ENCODE results near the gene CLASRP. TPM values are rescaled to one million over a fixed set of nuclear protein-coding genes. Genes with fewer than 3 reads are reported as not detected.
"Not testable (repeated sequence)": the region's sequence is repeated elsewhere in the genome, so short reads cannot be mapped to it uniquely, and the experiment has no call there.

Gene CLASRP
- polyA plus RNA-seq, 1 experiment: 12.4 TPM

GRCh38 chr19:45104658-45105349, 66.0 kb downstream of the CLASRP start:
- DNase-seq (ENCODE audit: low read depth, low spot score): no peak
- Histone ChIP-seq H3K9me3 (ENCODE audit: control insufficient read depth, insufficient read depth, low read length) (no peaks in the 10 kb centered on the region), H3K4me3 (ENCODE audit: low read depth, low read length) (no peak overlapping the region), H3K27ac (ENCODE audit: low read depth, low read length) (no peak overlapping the region), H3K27me3 (ENCODE audit: control insufficient read depth, insufficient read depth, low read length) (no peaks in the 10 kb centered on the region)
- ChIA-PET POLR2A (no interaction called here), CTCF (no interaction called here)
- TF ChIP-seq CTCF (IDR thresholded peaks at IDR 0.05; ENCODE audit: low read depth, low read length): no peak

GRCh38 chr19:45106363-45106762, 67.5 kb downstream of the CLASRP start:
- H3K27ac ChIP-seq (ENCODE audit: low read depth, low read length); H3K27me3 ChIP-seq (ENCODE audit: control insufficient read depth, insufficient read depth, low read length); H3K9me3 ChIP-seq (ENCODE audit: control insufficient read depth, insufficient read depth, low read length); H3K4me3 ChIP-seq (ENCODE audit: low read depth, low read length); POLR2A ChIA-PET; DNase-seq (ENCODE audit: low read depth, low spot score): not testable (repeated sequence)
- CTCF ChIA-PET: interaction anchor here (0.7 kb wide), 1 partner anchor 49 kb away, joined by 3 read pairs; no protein-coding TSS in a partner anchor

- CTCF ChIA-PET: interaction anchor here (1.4 kb wide), 1 partner anchor 18 kb away, joined by 8 read pairs; no protein-coding TSS in a partner anchor
- POLR2A ChIA-PET: interaction anchor here (0.7 kb wide), 1 partner anchor 25 kb away, joined by 3 read pairs; no protein-coding TSS in a partner anchor
- DNase-seq (ENCODE audit: low read depth, low spot score): no peak
- Histone ChIP-seq H3K27ac (ENCODE audit: low read depth, low read length) (no peak overlapping the region), H3K4me3 (ENCODE audit: low read depth, low read length) (no peak overlapping the region), H3K27me3 (ENCODE audit: control insufficient read depth, insufficient read depth, low read length) (no peaks in the 10 kb centered on the region), H3K9me3 (ENCODE audit: control insufficient read depth, insufficient read depth, low read length) (no peaks in the 10 kb centered on the region)
- TF ChIP-seq CTCF (IDR thresholded peaks at IDR 0.05; ENCODE audit: low read depth, low read length): no peak
Measured at GRCh38 chr19:45107621-45108150, 68.8 kb downstream of the CLASRP start.

- Histone ChIP-seq H3K27ac (ENCODE audit: low read depth, low read length) (no peak overlapping the region), H3K4me3 (ENCODE audit: low read depth, low read length) (no peak overlapping the region), H3K27me3 (ENCODE audit: control insufficient read depth, insufficient read depth, low read length) (no peaks in the 10 kb centered on the region), H3K9me3 (ENCODE audit: control insufficient read depth, insufficient read depth, low read length) (no peaks in the 10 kb centered on the region)
- no peak for DNase-seq (ENCODE audit: low read depth, low spot score)
- ChIA-PET CTCF (interaction anchor here (1.5 kb wide), 1 partner anchor 15 kb away, joined by 3 read pairs; no protein-coding TSS in a partner anchor), POLR2A (interaction anchor here (1.2 kb wide), 1 partner anchor 18 kb away, joined by 3 read pairs; the partner anchor contains the start of gene PPP1R37)
- no peak for TF ChIP-seq CTCF (IDR thresholded peaks at IDR 0.05; ENCODE audit: low read depth, low read length)
Measured at GRCh38 chr19:45110851-45111266, 72.0 kb downstream of the CLASRP start.

GRCh38 chr19:45112111-45112827, 73.4 kb downstream of the CLASRP start:
- H3K27me3 ChIP-seq (ENCODE audit: control insufficient read depth, insufficient read depth, low read length): no peaks in the 10 kb centered on the region
- no peak overlapping the region for H3K4me3 ChIP-seq (ENCODE audit: low read depth, low read length)
- POLR2A ChIA-PET: no interaction called here
- DNase-seq (ENCODE audit: low read depth, low spot score): no peak
- TF ChIP-seq CTCF (IDR thresholded peaks at IDR 0.05; ENCODE audit: low read depth, low read length): no peak
- CTCF ChIA-PET: interaction anchor here (1.6 kb wide), 1 partner anchor 14 kb away, joined by 7 read pairs; no protein-coding TSS in a partner anchor
- no peak overlapping the region for H3K27ac ChIP-seq (ENCODE audit: low read depth, low read length)
- H3K9me3 ChIP-seq (ENCODE audit: control insufficient read depth, insufficient read depth, low read length): no peaks in the 10 kb centered on the region
